GM12891 (cell line): ENCODE results near the gene RABEP1.

Source experiments
- POLR2A ChIP-seq: IDR thresholded peaks from 2 replicates; pipeline ENCODE4 v1.6.1; 2011; ENCODE audit warnings: low read depth, low read length, control low read depth
- POLR2AphosphoS5 ChIP-seq: IDR thresholded peaks from 2 replicates; pipeline ENCODE4 v1.6.1; 2011; ENCODE audit warnings: low read depth, low read length, control low read depth
- POU2F2 ChIP-seq: IDR thresholded peaks from 2 replicates; pipeline ENCODE4 v1.6.1; 2011; ENCODE audit warnings: low read depth, mild to moderate bottlenecking, control low read depth, low read length, moderate library complexity
- SPI1 ChIP-seq: IDR thresholded peaks from 2 replicates; pipeline ENCODE4 v1.6.1; 2011; ENCODE audit warnings: low read depth, low read length, control low read depth
- TAF1 ChIP-seq: IDR thresholded peaks from 2 replicates; pipeline ENCODE4 v1.6.1; 2011; ENCODE audit warnings: low read depth, low read length, control low read depth

DNA sequence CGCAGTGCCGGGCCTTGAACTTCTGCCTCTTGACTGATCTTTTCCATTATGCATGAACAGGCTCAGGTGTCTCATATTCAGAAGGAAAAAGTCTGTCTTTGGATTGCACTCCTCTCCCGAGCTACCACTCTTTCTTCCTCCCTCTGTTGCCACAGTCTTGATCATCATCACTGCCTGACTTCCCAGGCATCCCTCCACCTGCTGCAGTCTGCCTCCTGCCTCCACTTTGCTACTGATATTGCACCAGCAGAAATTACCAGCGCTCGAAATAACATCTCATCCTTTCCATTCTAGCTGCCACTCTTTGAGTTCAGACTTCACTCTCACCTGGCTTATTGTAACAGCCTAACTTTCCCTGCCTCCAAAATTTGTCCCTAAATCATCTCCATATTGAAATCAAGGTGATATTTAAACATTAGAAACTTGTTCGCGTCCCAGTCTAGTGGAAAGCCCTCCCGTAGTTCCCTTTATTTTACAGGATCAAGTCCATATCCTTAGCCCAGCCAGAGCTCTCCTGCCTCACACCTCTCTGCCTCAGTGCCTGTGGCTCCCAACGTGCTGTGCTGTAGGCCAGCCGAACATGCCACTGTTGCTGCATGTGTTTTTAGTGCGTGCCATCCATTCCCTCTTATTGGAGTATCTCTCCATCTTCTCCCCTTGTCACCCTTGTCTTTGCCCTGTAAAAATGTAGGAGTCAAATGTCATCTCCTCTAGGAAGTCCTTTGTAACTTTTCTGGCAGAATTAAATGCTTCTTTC is 97.4 kb downstream of the RABEP1 start:
- TF ChIP-seq POLR2A (no peak), TAF1 (no peak), POLR2AphosphoS5 (no peak), SPI1 (no peak), POU2F2 (no peak; the same call in 1 of the 2 replicates)
